Astrocyte (in vitro differentiated cells and primary cell): ENCODE results near the gene BUB1.

ENCODE experiments used
- EZH2 ChIP-seq: IDR thresholded peaks from 2 replicates; pipeline ENCODE4 v1.6.1; 2012; ENCODE audit warnings: mild to moderate bottlenecking, low read length, inconsistent platforms; ENCODE audit not compliant: insufficient read depth
- TF ChIP-seq, protein P1 (sequence below): IDR thresholded peaks from 2 replicates; pipeline ENCODE4 v1.5.1; 2011; ENCODE audit warnings: low read depth, mild to moderate bottlenecking, inconsistent platforms, low read length, moderate library complexity; ENCODE audit not compliant: insufficient read depth

GRCh38 chr2:110680709-110681108, 2.8 kb upstream of the BUB1 start:
- TF ChIP-seq, protein P1, sequence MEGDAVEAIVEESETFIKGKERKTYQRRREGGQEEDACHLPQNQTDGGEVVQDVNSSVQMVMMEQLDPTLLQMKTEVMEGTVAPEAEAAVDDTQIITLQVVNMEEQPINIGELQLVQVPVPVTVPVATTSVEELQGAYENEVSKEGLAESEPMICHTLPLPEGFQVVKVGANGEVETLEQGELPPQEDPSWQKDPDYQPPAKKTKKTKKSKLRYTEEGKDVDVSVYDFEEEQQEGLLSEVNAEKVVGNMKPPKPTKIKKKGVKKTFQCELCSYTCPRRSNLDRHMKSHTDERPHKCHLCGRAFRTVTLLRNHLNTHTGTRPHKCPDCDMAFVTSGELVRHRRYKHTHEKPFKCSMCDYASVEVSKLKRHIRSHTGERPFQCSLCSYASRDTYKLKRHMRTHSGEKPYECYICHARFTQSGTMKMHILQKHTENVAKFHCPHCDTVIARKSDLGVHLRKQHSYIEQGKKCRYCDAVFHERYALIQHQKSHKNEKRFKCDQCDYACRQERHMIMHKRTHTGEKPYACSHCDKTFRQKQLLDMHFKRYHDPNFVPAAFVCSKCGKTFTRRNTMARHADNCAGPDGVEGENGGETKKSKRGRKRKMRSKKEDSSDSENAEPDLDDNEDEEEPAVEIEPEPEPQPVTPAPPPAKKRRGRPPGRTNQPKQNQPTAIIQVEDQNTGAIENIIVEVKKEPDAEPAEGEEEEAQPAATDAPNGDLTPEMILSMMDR = no peak
- TF ChIP-seq EZH2 = no peak
